Motor neuron (in vitro differentiated cells): ENCODE results near the gene TOP3A. TPM values are rescaled to one million over a fixed set of nuclear protein-coding genes. Genes with fewer than 3 reads are reported as not detected.
A peak's percentile ranks its signal among the peaks of the same experiment; 100 is the strongest.

Source experiments
- ATAC-seq, 8 experiments: fragments of 200-7000 bp; cut with Tn5 transposase; replicated peaks in 6 of 8; 2 replicates each; pipeline ENCODE4 v1.8.0; 2021; ENCODE audit warnings: mild to moderate bottlenecking in 8 of 8, moderate library complexity in 8 of 8
- H3K27ac ChIP-seq, 2 donors: fragments of 250-450 bp; sonication (Bioruptor Pico); 2 replicates each; pipeline ENCODE4 v1.9.0; 2021; ENCODE audit warnings: antibody characterized with exemption in 2 of 2, mild to moderate bottlenecking in 2 of 2, moderate library complexity in 1 of 2
- H3K4me1 ChIP-seq, 2 donors: fragments of 250-450 bp; sonication (Bioruptor Pico); replicated peaks in 1 of 2; 2 replicates each; pipeline ENCODE4 v1.6.1; 2021; ENCODE audit warnings: antibody characterized with exemption in 2 of 2, mild to moderate bottlenecking in 2 of 2, moderate library complexity in 1 of 2
- H3K4me3 ChIP-seq, 5 donors: fragments of 250-450 bp; sonication (Bioruptor Pico); 2 replicates each; pipeline ENCODE4 v1.9.0; 2021; ENCODE audit warnings: antibody characterized with exemption in 5 of 5, mild to moderate bottlenecking in 5 of 5, moderate library complexity in 4 of 5
- WGBS, 10 experiments: fragments of 450-650 bp; shearing (Covaris generic); methylation state at CpG; one replicate each; pipeline ENCODE4 v1.0.0; 2022; 5-methylcytosine and 5-hydroxymethylcytosine counted together
- in situ Hi-C, 9 experiments: fragments of 400-800 bp; cut with MboI; loops; one replicate each; pipeline ENCODE4 v1.15.0; 2021; ENCODE audit warnings: low sequenced_read_pairs in 9 of 9, low pct_unique_long_range_greater_than_20kb in 2 of 9; ENCODE audit not compliant: unreplicated experiment in 9 of 9
- total RNA-seq, 8 experiments: library from RNA; unstranded; fragments of 300-600 nt; gene quantifications; 2 replicates each; pipeline versions ENCODE4 v1.2.3 to v1.2.4, GENCODE V29; 2022

TOP3A gene
- total RNA-seq, 8 experiments from 2014 or later, result 21.6 to 52.6 (median 28.4) TPM

- no peak overlapping the region for H3K4me3 ChIP-seq
- WGBS, 10 experiments, result 87 to 93% (median 92%) methylated on average over 3 to 6 of the region's 27 CpGs; no CpG with 5 or more reads in 7 of the 10 experiments
- ATAC-seq, result no peak
- in situ Hi-C loops, result no loop called here
- no peak overlapping the region for H3K27ac ChIP-seq
- H3K4me1 ChIP-seq, result peaks cover 8 to 9% of the 10 kb centered on the region in 2 donors
These were observed 60.6 kb downstream of the TOP3A start for GRCh38 chr17:18253947-18254821.

DNA sequence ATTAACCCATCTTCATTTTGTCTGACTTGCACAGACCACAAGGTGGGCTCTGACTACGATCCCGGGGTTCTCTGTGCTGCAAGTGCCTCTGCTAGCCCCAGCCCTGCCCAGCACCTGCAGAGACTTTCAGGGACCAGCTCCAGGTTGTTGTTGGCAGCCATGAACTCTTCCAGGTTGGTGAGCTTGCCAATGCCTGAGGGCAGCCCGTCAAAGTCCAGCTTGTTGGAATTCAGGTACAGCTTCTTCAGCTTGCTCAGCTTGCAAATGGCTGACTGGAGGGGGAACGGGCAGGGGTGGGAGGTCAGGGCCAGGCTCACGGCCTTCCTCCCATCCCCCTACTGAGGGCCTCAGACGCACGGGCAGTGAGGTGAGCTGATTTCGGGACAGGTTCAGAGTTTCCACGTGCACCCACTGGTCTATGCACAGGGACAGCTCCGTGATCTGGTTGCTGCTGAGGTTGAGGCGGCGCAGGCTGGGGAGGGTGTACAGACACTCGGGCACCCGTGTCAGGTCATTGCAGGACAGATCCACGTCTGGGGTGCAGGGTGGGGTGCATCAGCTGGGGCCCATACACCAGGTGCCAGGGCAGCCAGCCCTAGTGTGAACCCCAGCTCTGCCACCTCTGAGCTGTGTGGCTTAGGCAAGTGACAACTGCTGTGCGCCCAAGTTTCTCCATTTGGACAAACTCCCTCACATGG is 61.5 kb downstream of the TOP3A start:
- in situ Hi-C loops, result no loop called here
- WGBS, 10 experiments, result 70 to 100% (median 85%) methylated on average over 1 to 4 of the region's 16 CpGs; no CpG with 5 or more reads in 4 of the 10 experiments
- no peak for ATAC-seq

GRCh38 chr17:18252160-18252559 is 62.6 kb downstream of the TOP3A start:
- ATAC-seq, result no peak
- Histone ChIP-seq H3K4me1 (peaks cover 3 to 8% of the 10 kb centered on the region in 2 donors), H3K4me3 (no peak overlapping the region), H3K27ac (no peak overlapping the region)
- 40 to 80% methylated on average over 1 to 2 of the region's 5 CpGs; no CpG with 5 or more reads in 8 of the 10 experiments for WGBS, 10 experiments
- in situ Hi-C loops, result no loop called here

More for the DNA sequence above, 61.5 kb downstream of the TOP3A start:
- peaks cover 7 to 8% of the 10 kb centered on the region in 2 donors for H3K4me1 ChIP-seq
- H3K4me3 ChIP-seq, result no peak overlapping the region
- no peak overlapping the region for H3K27ac ChIP-seq

- no peak for ATAC-seq
- no peak overlapping the region for H3K27ac ChIP-seq
- WGBS, 10 experiments, result 40 to 95% (median 80%) methylated on average over 1 to 10 of the region's 15 CpGs; no CpG with 5 or more reads in 4 of the 10 experiments
- in situ Hi-C loops, result no loop called here
- H3K4me3 ChIP-seq, result no peak overlapping the region
- peaks cover 0 to 9% of the 10 kb centered on the region in 2 donors for H3K4me1 ChIP-seq
These were observed 63.6 kb downstream of the TOP3A start for GRCh38 chr17:18251204-18251603.

- no peak for ATAC-seq
- WGBS, 10 experiments, result 94 to 100% methylated on average over 1 to 11 of the region's 14 CpGs; no CpG with 5 or more reads in 8 of the 10 experiments
- Histone ChIP-seq H3K4me3 (no peak overlapping the region), H3K4me1 (peaks cover 0 to 9% of the 10 kb centered on the region in 2 donors), H3K27ac (no peak overlapping the region)
- in situ Hi-C loops, result no loop called here
These were observed 64.1 kb downstream of the TOP3A start for GRCh38 chr17:18250708-18251107.

GRCh38 chr17:18250259-18250658 is 64.5 kb downstream of the TOP3A start:
- Histone ChIP-seq H3K4me1 (peaks cover 0 to 9% of the 10 kb centered on the region in 2 donors), H3K4me3 (no peak overlapping the region), H3K27ac (no peak overlapping the region)
- 80 to 100% (median 97%) methylated on average over 1 to 6 of the region's 9 CpGs; no CpG with 5 or more reads in 4 of the 10 experiments for WGBS, 10 experiments
- ATAC-seq, result no peak
- in situ Hi-C loops, result no loop called here

DNA sequence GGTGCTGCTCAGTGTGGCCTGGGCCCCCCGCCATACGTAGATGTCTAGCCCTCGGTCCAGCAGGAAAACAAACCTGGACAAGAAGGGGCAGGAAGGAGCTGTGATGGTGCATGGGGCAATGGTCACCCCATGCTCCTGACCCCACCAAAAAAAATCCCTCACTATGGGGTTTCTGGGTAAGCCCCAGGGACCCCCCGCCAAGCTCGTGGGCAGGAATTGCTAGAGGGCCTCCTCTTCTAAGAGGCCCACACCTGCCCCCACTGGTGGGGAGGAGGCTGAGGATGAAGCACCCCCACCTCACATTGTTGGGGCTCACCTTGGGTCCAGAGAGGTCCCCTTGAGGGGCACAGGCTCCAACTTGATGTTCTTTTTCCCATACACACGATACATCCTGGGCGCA is 66.0 kb downstream of the TOP3A start:
- peaks cover 0 to 9% of the 10 kb centered on the region in 2 donors for H3K4me1 ChIP-seq
- 80 to 100% methylated on average over 1 to 2 of the region's 7 CpGs; no CpG with 5 or more reads in 8 of the 10 experiments for WGBS, 10 experiments
- ATAC-seq, result no peak
- in situ Hi-C loops, result no loop called here
- no peak overlapping the region for H3K4me3 ChIP-seq
- no peak overlapping the region for H3K27ac ChIP-seq

GRCh38 chr17:18248300-18248731 is 66.5 kb downstream of the TOP3A start:
- WGBS, 10 experiments, result 20 to 40% (median 31%) methylated on average over 1 to 5 of the region's 9 CpGs; no CpG with 5 or more reads in 6 of the 10 experiments
- in situ Hi-C loops, result no loop called here
- Histone ChIP-seq H3K4me3 (no peak overlapping the region), H3K27ac (no peak overlapping the region), H3K4me1 (peaks cover 0 to 9% of the 10 kb centered on the region in 2 donors)
- ATAC-seq, result peak; percentile 49 to 87 (median 68)

DNA sequence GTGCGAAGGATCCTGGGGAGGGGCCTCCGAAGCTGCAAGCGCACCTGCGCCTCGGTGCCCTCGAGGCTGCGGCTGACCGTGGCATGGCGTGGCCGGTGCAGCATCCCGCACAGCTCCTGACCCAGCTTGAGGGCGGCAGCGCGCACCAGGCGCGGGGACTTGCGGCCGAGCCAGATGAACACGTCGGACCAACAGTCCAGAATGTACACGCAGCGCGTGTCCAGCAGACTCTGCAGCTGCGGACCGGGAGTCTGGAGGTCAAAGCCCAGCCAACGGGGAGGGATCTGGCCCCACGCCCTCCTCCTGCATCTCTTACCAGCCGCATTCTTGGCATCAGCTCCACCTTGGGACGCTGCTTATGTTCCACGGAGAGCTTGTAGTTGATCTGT is 67.2 kb downstream of the TOP3A start:
- no peak overlapping the region for H3K27ac ChIP-seq
- 80 to 100% (median 86%) methylated on average over 1 to 18 of the region's 30 CpGs; no CpG with 5 or more reads in 7 of the 10 experiments for WGBS, 10 experiments
- no peak overlapping the region for H3K4me3 ChIP-seq
- ATAC-seq, result peak in 3 of 8 experiments; percentile 5 to 15 (median 7)
- peaks cover 0 to 9% of the 10 kb centered on the region in 2 donors for H3K4me1 ChIP-seq
- in situ Hi-C loops, result no loop called here

DNA sequence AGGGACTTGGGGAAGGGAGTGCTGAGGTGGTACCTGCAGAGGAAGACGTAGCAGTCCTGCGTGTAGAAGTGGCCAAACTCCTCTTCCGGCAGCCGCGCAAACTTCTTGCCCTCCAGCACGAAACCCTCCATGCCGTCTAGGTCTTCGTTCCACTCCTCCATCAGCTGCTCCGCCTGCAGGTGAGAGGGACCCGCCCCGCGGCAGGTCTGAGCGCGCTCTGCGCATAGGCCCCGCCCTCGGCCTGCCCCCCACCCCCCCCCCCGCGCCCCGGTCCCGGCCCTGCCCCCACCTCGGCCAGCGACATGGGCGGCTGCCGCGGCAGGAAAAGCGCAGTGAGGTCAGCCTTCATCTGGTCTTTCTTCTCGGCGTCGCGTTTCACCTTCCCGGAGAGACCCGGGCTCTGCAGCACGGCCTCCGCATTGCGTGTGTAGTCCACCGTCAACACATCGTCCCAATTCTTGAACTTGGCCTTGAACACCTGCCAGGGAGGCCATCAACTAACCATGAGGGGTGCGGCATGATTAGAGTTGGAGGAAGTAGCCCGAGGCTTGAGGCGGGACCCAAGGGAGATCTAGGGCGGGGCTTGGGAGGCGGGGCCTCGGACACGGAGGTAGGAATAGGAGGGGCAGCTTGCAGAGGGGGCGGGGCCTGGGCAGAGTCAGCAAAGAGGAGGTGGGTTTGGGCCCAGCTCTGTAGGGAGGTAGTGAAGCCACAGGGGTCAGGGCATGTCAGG is 67.7 kb downstream of the TOP3A start:
- peaks cover 0 to 9% of the 10 kb centered on the region in 2 donors for H3K4me1 ChIP-seq
- no peak overlapping the region for H3K27ac ChIP-seq
- H3K4me3 ChIP-seq, result peak overlapping the region in 1 of 5 donors; percentile 18
- WGBS, 10 experiments, result 0 to 20% methylated on average over 1 to 2 of the region's 46 CpGs; no CpG with 5 or more reads in 8 of the 10 experiments
- peak; percentile 30 to 63 (median 44) for ATAC-seq
- in situ Hi-C loops, result no loop called here

DNA sequence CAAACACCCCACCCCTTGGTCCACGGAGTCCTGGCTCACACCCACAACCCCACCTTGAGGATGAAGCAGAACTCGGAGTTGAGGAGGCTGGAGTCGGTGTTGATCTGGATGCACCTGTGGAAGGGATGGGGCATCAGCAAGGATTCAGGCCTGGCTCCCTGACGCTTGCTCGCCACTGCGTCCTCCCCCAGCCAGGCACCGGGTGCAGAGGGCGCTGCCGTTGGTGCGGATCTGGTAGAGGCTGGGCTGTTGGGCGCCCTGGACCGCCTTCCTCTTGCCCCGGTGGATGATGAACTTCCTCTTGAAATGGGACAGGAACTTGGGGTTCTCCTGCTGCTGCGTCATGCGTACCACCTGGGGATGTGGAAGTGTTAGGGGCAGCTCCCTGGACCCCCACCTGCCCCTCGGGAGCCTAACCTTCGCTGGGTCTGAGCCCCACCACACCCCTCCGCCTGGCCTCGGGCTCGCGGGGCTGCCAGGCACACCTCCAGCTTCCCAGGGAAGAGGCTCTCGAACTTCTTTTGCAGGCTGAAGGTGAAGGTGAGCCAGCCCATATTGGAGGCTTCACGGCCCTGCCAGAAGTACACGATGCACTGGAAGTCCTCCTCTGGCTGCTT is 68.6 kb downstream of the TOP3A start:
- no peak for ATAC-seq
- 8 to 100% (median 80%) methylated on average over 1 to 3 of the region's 24 CpGs; no CpG with 5 or more reads in 5 of the 10 experiments for WGBS, 10 experiments
- H3K4me3 ChIP-seq, result no peak overlapping the region
- H3K4me1 ChIP-seq, result peaks cover 0 to 9% of the 10 kb centered on the region in 2 donors
- in situ Hi-C loops, result no loop called here
- no peak overlapping the region for H3K27ac ChIP-seq

DNA sequence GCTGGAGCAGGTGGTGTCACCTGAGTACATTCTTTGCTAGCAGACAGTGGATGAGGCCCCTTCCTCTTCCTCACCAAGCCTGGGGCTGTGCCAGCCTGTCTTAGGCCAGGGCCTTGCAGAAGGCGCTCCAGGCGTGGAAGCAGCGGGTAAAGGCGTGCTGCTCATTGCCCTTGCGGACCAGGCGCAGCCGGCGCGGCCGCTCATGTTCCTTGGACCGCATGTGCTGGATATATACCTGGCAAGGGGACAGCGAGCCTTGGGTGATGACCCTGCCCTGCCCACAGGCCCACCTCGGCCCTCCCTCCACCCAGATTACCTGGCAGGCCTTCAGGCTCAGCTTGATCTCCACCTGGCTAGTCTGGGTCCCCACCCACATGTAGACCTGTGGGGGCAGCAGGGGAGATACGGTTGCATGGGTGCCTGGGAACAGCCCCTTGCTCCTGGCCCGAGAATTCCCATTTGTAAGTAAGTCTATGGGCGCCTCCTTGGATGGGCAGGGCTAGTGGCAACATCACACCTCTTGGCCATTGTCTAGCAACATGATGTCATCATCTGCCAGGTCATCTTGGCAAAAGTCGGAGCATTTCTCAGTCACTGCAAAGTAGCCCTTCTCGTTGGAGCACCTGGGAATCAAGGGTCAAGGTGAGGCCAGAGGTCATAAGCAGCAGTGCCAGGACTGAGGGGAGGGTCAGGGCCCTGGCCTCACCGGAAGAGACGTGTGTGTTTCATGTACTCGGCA is 69.6 kb downstream of the TOP3A start:
- WGBS, 10 experiments, result 63 to 100% (median 93%) methylated on average over 1 to 8 of the region's 21 CpGs; no CpG with 5 or more reads in 5 of the 10 experiments
- in situ Hi-C loops, result no loop called here
- no peak overlapping the region for H3K4me3 ChIP-seq
- peaks cover 0 to 9% of the 10 kb centered on the region in 2 donors for H3K4me1 ChIP-seq
- H3K27ac ChIP-seq, result no peak overlapping the region
- no peak for ATAC-seq
